Ramos (cell line): ENCODE results near the gene DIO1.

Experiments used
- in situ Hi-C: fragments of 300-500 bp; cut with MboI; formaldehyde crosslinking; loops from one replicate; pipeline ENCODE4 v1.14.3; 2022; ENCODE audit warnings: low sequenced_read_pairs; ENCODE audit not compliant: unreplicated experiment

The DIO1 gene

DNA sequence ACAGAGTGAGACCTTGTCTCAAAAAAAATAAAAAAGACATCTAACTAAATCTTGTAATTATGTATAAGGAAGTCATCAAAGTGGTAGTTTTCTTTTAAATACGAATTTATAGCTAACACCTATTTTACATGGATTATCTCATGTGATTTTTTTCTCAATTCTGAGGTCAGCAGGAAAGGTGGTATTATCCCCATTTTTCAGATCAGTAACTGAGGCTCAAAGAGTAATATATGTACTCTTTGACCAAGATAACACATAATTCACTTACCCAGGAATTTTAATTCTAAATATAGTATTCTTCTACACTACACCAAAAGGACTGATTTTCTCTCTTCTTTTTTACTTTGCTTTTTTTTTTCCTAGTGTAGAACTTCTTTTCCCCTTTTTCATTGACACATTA is 42.4 kb downstream of the DIO1 start:
- in situ Hi-C loops = no loop called here

GRCh38 chr1:53938136-53938830 is 44.3 kb downstream of the DIO1 start:
- in situ Hi-C loops = no loop called here

GRCh38 chr1:53942127-53942957 is 48.4 kb downstream of the DIO1 start:
- in situ Hi-C loops = no loop called here

- in situ Hi-C loops = no loop called here
Measured at GRCh38 chr1:53943090-53943489, 49.1 kb downstream of the DIO1 start.

GRCh38 chr1:53943490-53944043 is 49.6 kb downstream of the DIO1 start:
- in situ Hi-C loops = no loop called here

DNA sequence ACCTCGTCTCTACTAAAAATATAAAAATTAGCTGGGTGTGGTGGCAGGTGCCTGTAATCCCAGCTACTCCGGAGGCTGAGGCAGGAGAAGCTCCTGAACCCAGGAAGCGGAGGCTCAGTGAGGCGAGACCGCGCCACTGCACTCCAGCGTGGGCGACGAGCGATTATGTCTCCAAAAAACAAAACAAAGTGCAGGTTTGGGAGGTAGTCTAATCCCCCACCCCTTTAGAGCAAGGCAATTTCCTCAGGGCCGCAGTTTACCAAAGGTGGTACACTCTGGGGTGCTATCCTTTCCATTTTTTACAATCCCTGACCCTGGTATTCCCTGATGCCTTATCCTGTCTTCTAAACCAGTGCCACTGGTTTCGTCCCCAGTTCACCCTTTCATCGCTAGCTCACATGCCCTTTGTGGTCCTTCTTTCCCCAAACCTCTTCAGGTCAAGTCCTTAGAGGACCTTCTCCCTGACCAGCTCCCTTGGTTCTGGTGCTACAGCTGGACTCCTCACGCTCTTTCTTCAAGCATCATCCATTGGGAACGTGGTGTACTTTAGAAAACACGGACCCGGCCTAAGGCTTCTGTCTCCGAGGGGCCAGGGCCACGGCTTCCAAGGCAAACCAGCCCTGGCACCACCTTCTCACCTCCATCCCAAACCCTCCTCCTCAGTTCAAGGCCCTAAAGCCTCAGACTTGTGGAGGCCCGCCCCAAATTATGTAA is 50.6 kb downstream of the DIO1 start:
- in situ Hi-C loops = no loop called here

GRCh38 chr1:53945183-53945432 is 51.1 kb downstream of the DIO1 start:
- in situ Hi-C loops = no loop called here

GRCh38 chr1:53945433-53946251 is 51.7 kb downstream of the DIO1 start, which contains the start of gene IFT25:
TSS of gene IFT25 (minus strand) at chr1:53945699. CDS start at chr1:53940082, 5,617 bp downstream.
- in situ Hi-C loops = no loop called here

GRCh38 chr1:53946252-53947171 is 52.5 kb downstream of the DIO1 start, which contains the start of gene LRRC42:
TSS of gene LRRC42 (plus strand) at chr1:53946350. CDS start at chr1:53952000, 5,650 bp downstream.
- in situ Hi-C loops = no loop called here

DNA sequence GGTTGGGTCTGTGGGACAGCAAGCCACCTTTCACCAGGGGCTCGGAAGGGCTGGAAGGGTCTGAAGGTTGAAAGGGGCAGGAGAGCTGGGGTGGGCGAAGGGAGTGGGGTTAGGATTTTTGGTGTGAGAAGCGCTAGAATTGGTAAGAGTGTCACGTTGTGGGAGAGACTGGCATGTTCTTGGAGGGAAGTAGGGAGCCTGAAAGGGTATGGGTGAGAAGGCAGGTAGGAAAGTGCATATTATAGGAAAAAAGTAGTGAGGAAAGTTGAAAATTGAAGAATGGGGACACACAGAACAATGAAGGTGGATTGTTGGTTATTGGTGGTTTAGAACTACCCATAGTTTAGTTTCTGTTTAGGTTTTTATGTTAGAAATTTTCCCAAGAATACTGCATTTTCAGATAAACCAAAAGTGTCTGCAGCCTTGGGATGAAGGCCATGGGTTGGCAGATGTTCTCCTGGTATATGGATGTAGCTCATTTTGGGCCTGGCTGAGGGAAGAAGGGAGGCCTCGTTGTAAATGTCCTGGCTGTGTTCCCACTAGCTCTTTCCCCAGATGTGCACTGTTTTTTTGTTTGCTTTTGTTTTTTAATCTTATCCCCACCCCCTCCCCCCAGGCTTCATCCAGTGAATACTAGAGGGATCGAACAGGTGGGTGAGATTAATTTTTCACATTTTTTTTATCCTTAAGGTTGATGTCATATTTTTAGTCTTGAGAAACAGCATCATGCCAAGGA is 53.4 kb downstream of the DIO1 start:
- in situ Hi-C loops = no loop called here

DNA sequence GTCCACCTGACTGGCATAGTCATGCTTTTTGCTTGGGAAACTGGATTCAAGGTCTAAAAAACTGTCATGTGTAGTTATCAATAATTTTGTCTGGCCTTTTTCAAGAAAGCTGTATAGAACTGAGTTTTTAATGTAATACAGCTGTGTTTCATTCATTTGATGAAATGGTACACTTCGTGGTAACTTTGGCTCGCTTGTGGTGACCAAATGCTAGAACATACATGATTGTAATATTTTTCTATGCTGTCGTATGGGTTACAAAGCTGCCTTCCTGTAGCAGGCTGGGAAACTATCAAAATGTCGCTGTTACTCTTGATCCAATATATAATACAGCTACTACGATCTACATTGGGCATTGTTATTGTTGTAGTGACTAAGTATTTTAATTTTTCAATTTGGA is 54.3 kb downstream of the DIO1 start:
- in situ Hi-C loops = no loop called here

DNA sequence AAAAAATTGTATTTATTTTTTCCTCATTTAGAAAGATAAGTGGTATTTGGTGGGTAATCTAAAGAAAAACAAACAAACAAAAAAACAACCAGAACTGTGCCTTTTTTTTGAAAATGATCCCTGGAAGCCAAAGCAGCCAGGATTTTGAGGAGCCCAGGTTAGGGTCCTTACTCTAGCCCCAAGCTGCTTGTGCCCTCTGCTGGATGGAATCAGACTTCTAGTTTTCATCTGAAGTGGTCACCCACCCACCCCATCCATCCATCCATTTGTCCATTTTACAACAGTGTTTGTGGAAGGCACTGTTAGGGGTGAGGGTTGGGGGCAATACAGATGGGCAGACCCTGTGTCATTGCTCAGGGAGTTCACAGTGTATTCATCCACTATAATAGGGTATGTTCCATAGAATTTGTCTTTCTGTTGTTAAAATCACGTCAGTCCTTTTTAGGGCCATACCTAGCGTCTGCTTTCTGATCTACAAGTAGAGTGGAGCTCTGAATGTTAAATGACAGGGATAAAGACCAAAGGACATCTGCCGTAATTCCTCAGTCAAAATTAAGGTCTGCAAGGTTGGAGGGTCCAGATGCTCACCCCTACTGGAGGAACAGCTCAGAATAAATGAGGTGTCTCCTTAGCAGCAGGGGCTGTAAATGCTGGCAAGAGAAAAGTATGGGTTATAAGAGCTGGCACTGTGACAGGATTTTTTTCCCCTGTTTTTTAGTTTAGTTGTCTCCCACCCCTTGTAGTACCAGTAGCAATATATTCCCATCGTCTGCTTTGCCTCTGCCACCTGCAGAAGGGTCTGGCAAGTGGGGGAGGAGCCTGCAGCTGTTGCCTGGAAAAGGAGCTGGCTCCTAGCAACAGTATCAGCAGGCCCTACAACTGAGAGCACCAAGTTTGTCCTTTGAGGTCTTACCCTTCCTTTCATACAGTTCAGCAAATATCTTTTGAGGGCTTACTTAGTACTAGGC is 55.3 kb downstream of the DIO1 start:
- in situ Hi-C loops = no loop called here

DNA sequence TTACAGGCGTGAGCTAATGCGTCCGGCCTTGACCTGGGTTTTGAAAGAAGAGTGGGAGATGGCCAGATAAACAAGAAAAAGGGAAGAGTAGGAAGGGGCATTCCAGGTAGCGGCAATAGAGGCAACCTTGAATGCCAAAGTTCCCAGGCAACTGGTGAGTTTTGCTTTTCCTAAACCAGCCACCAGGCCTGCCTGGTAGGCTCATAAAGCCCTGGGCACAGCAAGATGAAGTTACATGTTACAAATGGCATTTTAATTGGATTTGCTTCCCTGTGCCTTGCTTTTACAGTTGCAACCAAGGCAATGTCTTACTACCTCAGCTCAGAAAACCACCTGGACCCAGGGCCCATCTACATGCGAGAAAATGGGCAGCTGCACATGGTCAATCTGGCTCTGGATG is 57.7 kb downstream of the DIO1 start:
- in situ Hi-C loops = loop anchor here (25.0 kb wide), 1 partner anchor 464 kb away; no protein-coding TSS in a partner anchor

GRCh38 chr1:53954128-53954527 is 60.1 kb downstream of the DIO1 start:
- in situ Hi-C loops = loop anchor here (25.0 kb wide), 1 partner anchor 467 kb away; no protein-coding TSS in a partner anchor

- in situ Hi-C loops = loop anchor here (25.0 kb wide), 1 partner anchor 469 kb away; no protein-coding TSS in a partner anchor
Measured at GRCh38 chr1:53956308-53957168, 62.6 kb downstream of the DIO1 start.
